IPS-NIHi11 (cell line): ENCODE data around the gene OSBPL8.
"Not testable (repeated sequence)": the region's sequence is repeated elsewhere in the genome, so short reads cannot be mapped to it uniquely, and the experiment has no call there.

Experiments
- DNase-seq: peaks from one replicate; pipeline ENCODE4 v3.0.0; 2012; ENCODE audit warnings: mixed read lengths, low spot score

The OSBPL8 gene

GRCh38 chr12:76420222-76420621 is 139.3 kb downstream of the OSBPL8 start:
- DNase-seq = no peak

- DNase-seq = no peak
These were observed 142.5 kb downstream of the OSBPL8 start for GRCh38 chr12:76417116-76417515.

- DNase-seq = no peak
These were observed 146.4 kb downstream of the OSBPL8 start for GRCh38 chr12:76413121-76413520.

GRCh38 chr12:76410781-76411180 is 148.8 kb downstream of the OSBPL8 start:
- no peak for DNase-seq

GRCh38 chr12:76410371-76410770 is 149.2 kb downstream of the OSBPL8 start:
- no peak for DNase-seq

GRCh38 chr12:76409074-76409473 is 150.5 kb downstream of the OSBPL8 start:
- no peak for DNase-seq

- no peak for DNase-seq
These were observed 151.9 kb downstream of the OSBPL8 start for GRCh38 chr12:76407710-76408109.

GRCh38 chr12:76402259-76402658 is 157.3 kb downstream of the OSBPL8 start:
- no peak for DNase-seq

- DNase-seq = no peak
These were observed 159.4 kb downstream of the OSBPL8 start for GRCh38 chr12:76400136-76400535.

- DNase-seq = no peak
These were observed 160.5 kb downstream of the OSBPL8 start for GRCh38 chr12:76399040-76399439.

GRCh38 chr12:76398106-76398505 is 161.5 kb downstream of the OSBPL8 start:
- no peak for DNase-seq

GRCh38 chr12:76391461-76391860 is 168.1 kb downstream of the OSBPL8 start:
- no peak for DNase-seq

- no peak for DNase-seq
These were observed 172.0 kb downstream of the OSBPL8 start for GRCh38 chr12:76387614-76388013.

- no peak for DNase-seq
These were observed 175.0 kb downstream of the OSBPL8 start for GRCh38 chr12:76384560-76384959.

- no peak for DNase-seq
These were observed 175.6 kb downstream of the OSBPL8 start for GRCh38 chr12:76383988-76384387.

GRCh38 chr12:76379261-76379660 is 180.3 kb downstream of the OSBPL8 start:
- no peak for DNase-seq

GRCh38 chr12:76376876-76377275 is 182.7 kb downstream of the OSBPL8 start:
- DNase-seq = not testable (repeated sequence)

GRCh38 chr12:76375939-76376338 is 183.6 kb downstream of the OSBPL8 start:
- no peak for DNase-seq

GRCh38 chr12:76375470-76375869 is 184.1 kb downstream of the OSBPL8 start:
- no peak for DNase-seq

GRCh38 chr12:76374386-76375020 is 185.1 kb downstream of the OSBPL8 start:
- DNase-seq = no peak

GRCh38 chr12:76368230-76368629 is 191.3 kb downstream of the OSBPL8 start:
- no peak for DNase-seq

- DNase-seq = no peak
These were observed 193.4 kb downstream of the OSBPL8 start for GRCh38 chr12:76366163-76366562.

- not testable (repeated sequence) for DNase-seq
These were observed 195.4 kb downstream of the OSBPL8 start for GRCh38 chr12:76364131-76364530.

- DNase-seq = no peak
These were observed 199.3 kb downstream of the OSBPL8 start for GRCh38 chr12:76360316-76360715.
